NCI-H1436 treated with DMSO at 0.1 percent for 48 hours (cell line): ENCODE data around the gene SLC35F6.
A peak's percentile ranks its signal among the peaks of the same experiment; 100 is the strongest.
"Not testable (repeated sequence)": the region's sequence is repeated elsewhere in the genome, so short reads cannot be mapped to it uniquely, and the experiment has no call there.

Source experiments
- DNase-seq: peaks from one replicate; lab custom pipeline; 2025; lab: John Stamatoyannopoulos, UW

The SLC35F6 gene

DNA sequence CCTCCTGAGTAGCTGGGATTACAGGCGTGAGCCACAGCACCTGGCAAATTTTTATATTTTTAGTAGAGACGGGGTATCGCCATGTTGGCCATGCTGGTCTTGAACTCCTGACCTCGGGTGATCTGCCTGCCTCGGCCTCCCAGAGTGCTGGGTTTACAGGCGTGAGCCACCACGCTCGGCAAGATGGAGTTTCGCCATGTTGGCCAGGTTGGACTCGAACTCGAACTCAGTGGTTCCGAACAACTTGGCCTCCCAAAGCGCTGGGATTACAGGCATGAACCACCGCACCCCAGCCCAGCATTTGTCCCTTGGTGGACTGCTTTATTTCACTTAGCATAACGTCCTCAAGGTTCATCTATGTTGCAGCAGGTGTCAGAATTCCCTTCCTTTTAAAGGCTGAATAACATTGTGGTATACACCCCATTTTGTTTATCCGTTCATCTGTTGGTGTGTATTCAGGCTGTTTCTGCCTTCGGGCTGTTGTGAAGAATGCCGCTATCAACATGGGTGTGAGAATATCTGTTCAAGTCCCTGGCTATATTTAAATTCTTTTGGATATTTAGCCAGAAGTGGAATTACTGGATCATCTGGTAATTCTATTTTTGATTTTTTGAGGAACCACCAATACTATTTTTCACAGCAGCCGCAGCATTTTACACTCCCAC is 20.6 kb downstream of the SLC35F6 start:
- no peak for DNase-seq

DNA sequence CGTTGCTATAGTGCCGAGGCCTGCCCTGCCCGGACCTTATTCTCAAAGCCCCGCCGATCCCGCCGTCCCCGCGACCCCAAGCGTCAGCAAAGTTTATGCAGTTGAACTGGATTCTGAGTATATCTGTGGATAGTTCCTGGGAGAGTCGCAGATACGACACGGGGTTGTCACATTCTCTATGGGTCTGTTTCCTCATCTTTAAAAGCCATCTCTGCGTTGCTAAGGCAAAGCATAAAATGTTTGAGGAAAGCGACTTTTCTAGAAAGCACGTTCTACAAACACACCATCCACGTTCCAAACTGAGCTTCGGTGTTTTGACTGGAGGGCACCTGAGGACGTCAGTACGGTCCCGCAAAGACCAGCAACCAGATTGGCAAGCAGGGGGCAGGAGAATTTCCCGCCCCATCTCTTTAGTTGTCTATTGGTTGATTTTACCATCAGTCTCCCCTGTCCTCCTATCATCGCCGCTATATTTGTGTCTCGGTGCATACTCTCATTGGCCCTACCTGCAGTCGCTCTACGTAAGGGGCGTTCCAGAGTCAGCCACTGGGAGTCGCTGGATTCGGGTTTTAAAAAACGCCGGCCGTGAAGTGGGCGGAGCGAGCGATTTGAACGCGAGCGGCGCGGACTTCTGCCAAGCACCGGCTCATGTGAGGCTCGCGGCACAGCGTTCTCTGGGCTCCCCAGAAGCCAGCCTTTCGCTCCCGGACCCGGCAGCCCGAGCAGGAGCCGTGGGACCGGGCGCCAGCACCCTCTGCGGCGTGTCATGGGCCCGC is 21.5 kb downstream of the SLC35F6 start, which contains the start of gene CENPA:
CENPA (plus strand) TSS at position 626 of the 776 bp plus-strand sequence; CDS start at position 767, 141 bp downstream.
- DNase-seq = peak; percentile 96

DNA sequence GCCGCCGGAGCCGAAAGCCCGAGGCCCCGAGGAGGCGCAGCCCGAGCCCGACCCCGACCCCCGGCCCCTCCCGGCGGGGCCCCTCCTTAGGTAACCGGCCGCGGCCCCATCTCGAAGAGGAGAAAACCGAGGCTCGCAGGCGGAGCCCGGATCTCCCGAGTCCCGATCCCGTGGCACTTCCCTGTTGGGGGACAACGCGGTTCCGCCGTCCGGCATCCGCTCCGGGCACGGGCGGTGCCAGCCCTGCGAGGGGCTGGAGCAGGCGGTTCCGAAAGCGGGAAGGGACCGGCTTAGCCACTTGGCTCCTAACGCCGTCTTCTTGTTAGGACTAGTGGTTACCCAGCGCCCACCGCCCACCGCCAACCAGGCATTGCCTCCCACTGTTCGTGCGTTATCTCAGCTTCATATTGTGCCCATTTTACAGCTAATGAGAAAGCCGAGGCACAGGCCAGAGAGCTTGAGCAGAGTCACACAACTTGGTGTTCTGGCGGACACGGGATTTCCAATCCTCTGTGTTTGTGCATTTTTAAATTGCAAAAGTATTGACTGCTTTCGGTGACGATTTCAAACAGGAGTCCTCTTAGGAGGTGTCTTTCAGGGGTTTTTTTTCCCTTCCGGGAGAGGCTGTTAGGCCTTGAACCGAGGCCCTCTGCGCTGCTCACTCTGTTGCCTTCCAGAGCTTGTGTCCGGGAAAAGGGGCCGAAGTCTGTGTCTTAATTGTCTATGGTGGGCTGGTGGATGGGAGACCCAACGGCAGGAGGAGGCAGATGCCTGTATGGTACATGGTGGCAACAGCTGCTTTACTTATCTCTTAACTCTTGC is 22.3 kb downstream of the SLC35F6 start:
- no peak for DNase-seq

DNA sequence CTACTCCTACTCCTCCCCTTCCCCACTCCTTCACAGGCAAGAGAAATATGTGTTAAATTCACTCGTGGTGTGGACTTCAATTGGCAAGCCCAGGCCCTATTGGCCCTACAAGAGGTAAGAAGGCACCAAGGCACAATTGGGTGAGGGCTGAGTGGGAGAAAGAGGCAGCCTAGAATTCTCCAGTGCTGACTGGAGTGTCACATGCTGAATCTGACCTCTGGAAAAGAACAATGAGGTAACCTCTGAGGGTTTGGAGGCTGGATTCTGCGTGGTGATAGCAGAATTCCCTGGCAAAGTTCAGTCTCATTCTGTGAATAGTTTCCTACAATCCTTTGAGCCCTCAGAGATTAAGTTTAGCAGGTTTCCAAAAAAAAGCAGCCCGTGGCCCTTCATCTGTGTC is 28.6 kb downstream of the SLC35F6 start:
- DNase-seq = no peak

DNA sequence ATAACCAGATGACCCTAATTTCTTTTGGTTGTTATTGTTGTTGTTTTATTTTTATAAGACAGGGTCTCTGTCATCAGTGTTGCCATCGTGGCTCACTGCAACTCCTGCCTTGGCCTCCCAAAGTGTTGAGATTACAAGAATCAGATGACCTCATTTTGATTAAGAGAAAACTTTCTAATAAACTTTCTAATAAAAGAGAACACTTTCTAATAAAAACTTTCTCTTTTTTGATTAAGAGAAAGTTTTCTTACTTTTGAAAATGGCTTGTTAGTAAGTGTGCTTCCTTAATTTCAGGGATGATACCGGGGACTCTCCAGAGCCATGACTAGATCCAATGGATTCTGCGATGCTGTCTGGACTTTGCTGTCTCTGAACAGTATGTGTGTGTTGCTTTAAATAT is 29.4 kb downstream of the SLC35F6 start:
- DNase-seq = no peak

DNA sequence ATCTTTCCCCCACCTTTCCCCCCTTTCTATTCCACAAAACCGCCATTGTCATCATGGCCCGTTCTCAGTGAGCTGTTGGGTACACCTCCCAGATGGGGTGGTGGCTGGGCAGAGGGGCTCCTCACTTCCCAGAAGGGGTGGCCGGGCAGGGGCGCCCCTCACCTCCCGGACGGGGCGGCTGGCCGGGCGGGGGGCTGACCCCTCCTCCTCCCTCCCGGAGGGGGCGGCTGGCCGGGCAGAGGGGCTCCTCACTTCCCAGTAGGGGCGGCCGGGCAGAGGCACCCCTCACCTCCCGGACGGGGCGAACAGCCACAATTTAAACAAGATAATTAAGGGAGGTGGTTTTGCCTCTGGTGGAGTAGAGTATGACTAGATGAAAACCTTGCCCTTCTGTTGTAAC is 31.1 kb downstream of the SLC35F6 start:
- not testable (repeated sequence) for DNase-seq

DNA sequence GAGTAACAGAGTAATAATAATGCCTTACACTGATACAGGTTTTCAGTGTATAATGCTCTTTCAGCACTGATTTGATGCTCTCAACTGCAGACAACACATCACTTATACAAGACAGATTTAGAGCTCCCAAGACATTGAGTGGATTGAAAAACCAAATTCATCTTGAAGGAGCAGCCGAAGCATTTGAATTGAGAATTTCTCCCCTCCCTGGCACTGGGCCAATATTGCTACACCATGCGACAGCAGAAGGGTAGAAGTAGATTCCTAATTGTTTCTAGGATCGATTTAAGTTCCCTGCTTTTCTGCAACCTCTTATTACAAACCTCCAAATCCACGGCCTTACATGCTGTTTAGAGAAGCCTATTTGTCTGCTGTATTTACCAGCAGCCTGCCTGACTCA is 37.2 kb downstream of the SLC35F6 start:
- DNase-seq = no peak

DNA sequence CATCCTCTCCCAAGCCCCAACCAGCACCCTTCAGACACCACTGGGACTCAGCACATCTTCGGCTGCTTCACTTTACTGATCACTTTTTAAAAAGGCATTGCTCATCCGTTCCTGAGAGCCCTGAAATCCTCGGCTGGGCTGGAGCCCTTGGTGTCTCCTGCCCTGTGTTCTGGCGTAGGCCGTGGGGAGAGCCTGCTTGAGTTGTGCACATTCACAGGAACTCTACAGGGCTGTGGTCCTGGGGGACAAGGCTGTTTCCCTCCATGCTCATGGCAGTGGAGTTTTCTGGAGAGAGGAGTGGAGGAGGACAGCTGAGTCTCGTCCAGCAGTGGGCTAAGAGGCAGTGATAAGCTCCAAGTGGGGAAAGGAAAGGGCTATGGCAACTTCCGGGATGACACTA is 37.7 kb downstream of the SLC35F6 start:
- DNase-seq = no peak

DNA sequence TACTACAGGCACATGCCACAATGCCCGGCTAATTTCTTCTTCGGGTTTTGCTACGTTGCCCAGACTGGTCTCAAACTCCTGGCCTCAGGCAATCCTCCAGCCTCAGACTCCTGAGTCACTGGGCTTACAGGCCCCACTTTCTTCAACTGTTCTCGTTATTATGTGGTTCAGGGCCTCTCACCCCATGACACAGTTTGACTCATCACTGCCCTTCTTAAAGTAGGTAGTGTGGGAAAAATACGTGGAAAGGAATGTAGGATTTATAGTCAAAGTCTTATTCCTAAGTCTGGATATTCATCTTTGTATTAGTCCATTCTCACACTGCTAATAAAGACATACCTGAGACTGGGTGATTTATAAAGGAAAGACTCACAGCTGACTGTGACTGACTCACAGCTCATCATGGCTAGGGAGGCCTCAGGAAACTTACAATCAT is 41.2 kb downstream of the SLC35F6 start:
- no peak for DNase-seq

DNA sequence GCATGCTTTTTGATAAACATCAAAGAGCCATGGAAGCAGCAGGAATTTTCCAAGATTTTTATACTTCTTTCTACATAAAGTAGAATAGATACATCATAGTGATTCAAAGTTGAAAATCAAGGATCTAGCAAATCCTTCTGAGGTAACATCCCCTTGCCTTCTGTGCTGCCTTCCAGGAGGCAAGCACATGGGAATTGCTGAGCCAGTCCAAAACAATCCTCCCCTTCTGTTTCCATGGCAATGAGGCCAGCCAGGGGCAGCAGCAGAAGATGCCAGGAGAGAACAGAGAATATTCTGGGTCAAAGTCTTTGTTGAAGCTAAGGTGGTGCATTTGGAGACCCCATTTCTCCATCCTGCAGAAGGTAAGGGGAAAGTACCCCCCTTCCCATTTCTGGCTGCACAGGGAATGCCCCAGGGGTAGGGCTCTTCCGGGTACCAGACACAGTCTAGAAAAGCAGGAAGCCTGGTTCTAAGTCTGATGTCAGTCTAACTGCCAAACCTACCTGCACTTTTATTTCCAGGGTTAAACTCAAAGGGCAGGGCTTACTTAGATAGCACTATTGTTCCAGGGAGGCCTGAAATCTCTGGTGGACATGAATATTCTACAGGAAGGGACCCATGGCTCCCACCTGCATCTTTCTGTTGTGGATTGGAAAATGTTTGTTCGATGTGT is 43.8 kb downstream of the SLC35F6 start:
- no peak for DNase-seq

DNA sequence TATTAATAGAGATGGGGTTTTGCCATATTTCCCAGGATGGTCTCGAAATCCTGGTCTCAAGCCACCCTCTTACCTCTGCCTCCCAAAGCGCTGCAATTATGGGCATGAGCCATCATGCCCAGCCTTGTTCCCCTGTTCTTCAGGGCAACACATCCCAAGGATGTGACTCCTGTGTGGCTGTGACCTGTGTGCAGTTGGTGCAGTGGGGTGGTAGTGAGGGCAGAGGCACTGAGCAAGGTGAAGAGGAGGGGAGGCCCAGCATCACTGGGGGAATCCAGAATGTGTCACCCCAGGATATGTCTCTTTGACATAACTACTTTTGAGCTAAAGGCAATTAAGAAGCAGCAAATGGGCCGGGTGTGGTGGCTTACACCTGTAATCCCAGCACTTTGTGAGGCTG is 45.1 kb downstream of the SLC35F6 start:
- no peak for DNase-seq

DNA sequence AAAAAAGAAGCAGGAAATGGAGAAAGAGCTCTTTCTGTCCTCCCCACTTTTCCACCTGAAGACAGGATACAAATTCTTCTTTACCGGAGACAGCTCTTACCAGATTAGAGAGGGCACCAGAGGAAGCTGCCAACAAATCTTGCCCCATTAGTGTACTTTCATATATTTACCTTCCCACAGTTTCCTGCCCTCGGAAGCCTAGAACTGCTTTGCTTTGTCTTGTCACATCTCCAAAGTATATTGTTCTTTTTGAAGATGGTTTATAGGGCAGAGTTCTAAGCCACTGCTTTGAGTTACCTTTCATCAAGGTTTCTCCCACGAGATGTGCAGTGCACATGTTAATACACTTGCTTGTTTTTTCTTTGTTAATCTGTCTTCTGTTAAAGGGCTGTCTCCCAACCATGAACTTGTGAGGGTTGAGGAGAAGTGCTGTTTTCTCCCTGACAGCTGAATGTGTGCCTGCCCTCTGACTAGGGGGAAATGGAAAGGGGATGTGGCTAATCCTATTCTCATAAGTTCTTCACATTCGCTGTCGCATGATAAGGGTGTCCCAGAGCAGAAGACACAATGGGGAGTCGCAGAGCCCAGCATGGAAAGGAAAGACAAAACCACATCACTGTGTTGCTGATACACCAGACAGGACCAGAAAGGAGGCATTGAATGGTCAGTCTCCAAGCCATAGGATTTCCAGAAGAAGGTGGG is 45.9 kb downstream of the SLC35F6 start:
- no peak for DNase-seq

DNA sequence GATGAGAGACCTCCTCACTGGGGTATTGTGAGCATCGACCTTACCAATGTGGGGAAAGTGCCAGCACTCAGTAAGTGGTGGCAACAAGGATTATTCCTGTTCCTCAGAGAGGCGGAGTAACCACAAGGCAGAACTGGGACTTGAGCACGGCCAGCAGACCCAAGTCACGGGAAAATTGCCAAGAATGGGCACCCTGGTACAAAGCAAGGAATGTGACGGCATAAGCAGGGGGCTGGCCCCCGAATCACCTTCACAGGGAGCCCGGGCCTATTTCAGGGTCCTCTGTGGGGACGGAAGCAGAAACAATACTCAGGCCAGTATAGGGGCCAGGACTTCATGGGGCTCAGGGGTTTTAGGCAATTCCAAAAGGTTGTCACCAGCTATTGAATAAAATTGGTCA is 47.2 kb downstream of the SLC35F6 start:
- DNase-seq = no peak

DNA sequence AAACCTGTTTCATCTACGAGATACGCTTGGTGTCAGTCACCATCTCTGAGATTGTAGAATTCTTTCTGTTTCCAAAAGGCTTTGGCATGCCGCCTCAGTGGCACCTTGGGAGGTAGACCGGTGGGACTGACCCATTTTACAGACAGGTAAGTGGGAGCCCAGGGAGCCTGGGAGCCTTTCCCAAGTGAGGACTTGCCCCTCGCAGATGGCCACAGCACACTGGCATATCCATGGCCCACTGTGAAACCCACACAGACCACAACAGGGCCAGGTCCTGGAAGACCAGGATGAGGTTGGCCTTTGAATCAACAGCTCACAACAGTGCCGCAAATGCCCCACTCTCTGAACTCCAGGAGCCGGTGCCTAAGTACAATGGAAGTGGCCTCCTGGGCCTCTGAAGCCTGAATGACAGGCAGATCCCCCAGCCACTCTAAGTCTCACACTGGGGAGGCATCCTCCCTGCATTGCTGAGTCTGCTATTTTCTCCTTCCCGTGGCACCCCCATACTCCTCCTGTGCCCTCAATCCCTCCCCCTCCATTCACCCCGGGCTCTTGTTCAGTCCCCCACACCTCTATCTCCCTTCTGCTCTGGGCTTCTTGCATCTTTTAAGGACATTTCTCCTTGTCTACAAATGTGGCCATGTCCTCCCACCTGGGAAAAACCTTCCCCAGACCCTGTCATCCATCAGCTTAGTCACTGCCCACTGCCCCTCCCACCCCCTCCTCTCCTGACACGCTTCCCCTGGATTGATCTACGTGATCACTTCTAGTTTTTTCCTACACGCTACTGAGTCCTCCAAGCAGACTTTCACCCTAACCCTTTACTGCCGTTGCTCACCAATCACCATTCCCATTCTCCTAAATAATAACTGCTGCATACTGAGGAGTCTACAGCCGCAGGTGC is 48.0 kb downstream of the SLC35F6 start:
- no peak for DNase-seq

DNA sequence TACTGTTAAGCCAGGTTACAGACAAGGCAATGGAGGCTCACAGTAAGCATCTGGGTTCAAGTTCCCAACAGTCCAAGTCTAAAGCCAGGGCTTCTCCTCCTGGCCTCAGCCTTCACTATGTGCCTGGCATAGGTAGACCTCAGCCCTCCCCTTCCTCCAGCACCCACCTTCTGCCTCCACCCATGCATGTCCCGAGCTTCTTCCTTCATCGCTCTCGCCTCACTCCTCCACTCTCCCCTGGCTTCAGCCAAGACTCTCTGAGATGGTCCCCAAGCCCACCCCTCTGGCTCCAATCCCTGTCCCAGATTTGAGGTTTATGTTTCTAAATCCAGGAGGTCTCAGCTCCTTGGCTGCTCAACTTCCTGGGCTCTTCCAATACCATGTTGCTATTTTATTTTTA is 48.6 kb downstream of the SLC35F6 start:
- no peak for DNase-seq

DNA sequence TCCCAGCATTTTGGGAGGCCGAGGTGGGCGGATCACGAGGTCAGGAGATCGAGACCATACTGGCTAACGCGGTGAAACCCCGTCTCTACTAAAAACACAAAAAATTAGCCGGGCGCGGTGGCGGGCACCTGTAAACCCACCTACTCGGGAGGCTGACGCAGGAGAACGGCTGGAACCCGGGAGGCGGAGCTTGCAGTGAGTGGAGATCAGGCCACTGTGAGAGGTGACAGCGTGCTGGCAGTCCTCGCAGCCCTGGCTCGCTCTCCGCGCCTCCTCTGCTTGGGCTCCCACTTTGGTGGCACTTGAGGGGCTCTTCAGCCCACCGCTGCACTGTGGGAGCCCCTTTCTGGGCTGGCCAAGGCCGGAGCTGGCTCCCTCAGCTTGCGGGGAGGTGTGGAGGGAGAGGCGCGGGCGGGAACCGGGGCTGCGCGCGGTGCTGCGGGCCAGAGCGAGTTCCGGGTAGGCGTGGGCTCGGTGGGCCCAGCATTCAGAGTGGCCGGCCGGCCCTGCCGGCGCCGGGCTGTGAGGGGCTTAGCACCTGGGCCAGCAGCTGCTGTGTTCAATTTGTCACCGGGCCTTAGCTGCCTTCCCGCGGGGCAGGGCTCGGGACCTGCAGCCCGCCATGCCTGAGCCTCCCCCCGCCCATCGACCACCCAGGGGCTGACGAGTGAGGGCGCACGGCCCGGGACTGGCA is 50.1 kb downstream of the SLC35F6 start:
- DNase-seq = not testable (repeated sequence)

DNA sequence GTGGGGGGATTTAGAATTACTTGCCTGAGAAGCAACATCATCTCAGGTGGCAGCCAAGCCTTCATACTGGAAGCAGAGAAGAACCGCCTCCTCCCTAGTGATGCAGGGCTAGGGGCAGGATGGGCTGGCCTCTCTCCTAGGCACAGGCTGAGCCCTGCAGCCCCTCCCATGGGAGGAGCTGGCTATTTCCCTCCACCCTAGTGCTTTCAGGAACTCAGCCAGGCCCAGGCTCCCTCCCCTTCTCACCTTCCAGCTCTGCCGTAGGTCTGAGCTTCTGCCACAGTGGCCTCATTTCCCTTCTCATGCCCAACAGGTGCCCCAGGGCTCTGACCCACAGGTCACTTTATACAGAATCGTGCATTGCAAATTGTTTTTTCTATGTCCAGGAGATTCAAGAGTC is 52.8 kb downstream of the SLC35F6 start:
- DNase-seq = no peak

DNA sequence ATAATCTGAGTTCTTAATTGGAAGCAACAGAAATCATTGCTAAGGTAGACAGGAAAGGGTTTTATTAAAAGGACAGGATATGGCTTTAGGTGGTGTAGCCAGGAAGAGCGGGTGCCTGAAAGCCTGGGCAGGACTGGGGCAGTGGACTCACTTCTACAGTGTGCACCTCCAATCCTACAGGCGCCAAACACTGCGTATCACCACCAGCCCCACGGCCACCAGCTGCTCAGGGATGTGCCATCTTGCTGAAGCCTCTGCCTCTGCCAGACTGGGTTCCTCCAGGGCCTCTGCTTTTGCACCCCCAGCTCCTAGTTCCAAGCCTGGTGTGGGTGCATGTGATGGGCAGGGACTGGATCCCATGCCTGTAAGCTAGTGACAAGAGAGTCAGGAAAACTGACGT is 54.2 kb downstream of the SLC35F6 start:
- DNase-seq = no peak

DNA sequence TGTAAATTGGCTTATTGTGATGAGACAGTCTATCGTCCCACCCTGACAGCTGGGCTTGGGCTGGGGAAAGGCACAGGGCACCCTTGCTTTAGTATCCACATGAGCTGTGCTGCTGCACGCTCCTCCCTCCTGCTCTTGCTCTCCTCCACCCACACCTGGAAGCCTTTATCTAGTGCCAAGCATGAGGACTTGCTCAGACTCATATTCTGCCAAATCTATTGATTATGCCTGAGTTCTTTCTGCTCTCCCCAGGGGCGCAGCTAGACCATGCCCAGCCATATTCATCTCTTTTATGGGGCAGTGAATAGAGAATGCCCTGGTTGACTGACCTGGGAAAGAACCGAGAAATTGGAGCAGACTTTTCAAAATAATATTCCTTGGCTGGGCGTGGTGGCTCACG is 54.9 kb downstream of the SLC35F6 start:
- no peak for DNase-seq

DNA sequence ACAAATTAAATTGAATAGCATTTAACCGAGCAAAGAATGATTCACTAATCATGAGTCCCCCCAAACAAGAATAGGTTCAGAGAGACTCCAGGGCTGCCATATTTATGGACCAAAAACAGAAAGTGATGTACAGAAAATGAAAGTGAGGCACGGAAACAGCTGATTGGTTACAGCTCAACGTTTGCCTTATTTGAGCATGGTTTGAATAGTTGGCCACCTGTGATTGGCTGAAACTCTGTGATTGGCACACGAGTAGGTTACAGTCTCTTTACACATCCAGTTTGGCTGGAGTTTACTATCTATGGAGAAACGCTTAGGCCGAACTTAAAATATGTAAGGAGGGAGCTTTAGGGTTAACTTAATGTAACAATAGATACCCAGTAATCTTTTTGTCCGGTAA is 56.8 kb downstream of the SLC35F6 start:
- no peak for DNase-seq
